ENCODE measurements around the gene SLC9A9. TPM values are rescaled to one million over a fixed set of nuclear protein-coding genes. Genes with fewer than 3 reads are reported as not detected.
A peak's percentile ranks its signal among the peaks of the same experiment; 100 is the strongest.

The SLC9A9 gene
- total and polyA plus RNA-seq, 2 donors from 2014 or later = 3.7 to 16.5 TPM

GRCh38 chr3:143232981-143233380 is 615.3 kb downstream of the SLC9A9 start:
- Histone ChIP-seq H3K27ac (ENCODE audit: low read depth in 2 of 2, low read length in 2 of 2) (no peak overlapping the region), H3K36me3 (ENCODE audit: control insufficient read depth in 2 of 3, insufficient read depth in 3 of 3, low read length in 3 of 3) (no peaks in the 10 kb centered on the region), H3K4me3 (ENCODE audit: low read length in 3 of 3) (no peak overlapping the region), H3K9ac (ENCODE audit: low read length in 3 of 3) (no peak overlapping the region), H3K27me3 (ENCODE audit: control insufficient read depth, insufficient read depth, low read length) (no peaks in the 10 kb centered on the region), H3K9me3 (ENCODE audit: control insufficient read depth in 2 of 3, insufficient read depth in 1 of 3, low read length in 3 of 3) (no peaks in the 10 kb centered on the region), H3K4me1 (ENCODE audit: control insufficient read depth in 2 of 3, insufficient read depth in 2 of 3, low read depth in 1 of 3, low read length in 3 of 3) (peaks cover 0 to 8% (median 0%) of the 10 kb centered on the region in 3 donors)
- DNase-seq (no peak), FAIRE-seq (no peak)
- TF ChIP-seq CTCF (IDR thresholded peaks at IDR 0.05; ENCODE audit: borderline replicate concordance, extremely low read depth, insufficient read depth) = no peak
- intact Hi-C loops (cut with DNase I) = no loop called here

DNA sequence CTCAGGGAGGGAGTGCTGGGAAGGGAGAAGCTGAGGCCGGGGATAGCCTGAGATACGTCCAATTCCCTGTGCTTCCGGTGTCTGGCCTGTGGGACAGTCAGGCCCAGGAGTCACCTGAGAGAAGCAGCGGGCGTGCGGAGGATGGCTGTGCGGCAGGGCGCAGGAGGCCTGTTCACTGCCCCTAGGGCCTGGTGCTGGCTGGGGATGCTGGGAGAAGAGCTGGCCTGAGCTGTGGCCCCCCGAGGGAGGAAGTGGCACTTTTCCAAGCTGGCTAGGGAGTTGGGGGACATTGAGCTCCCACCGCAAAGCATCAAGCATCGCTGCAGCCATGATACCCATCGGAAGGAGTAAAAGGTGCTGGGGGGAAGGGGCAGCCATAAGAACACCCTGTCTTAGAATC is 619.9 kb downstream of the SLC9A9 start:
- Histone ChIP-seq H3K27ac (ENCODE audit: low read depth in 2 of 2, low read length in 2 of 2) (no peak overlapping the region), H3K27me3 (ENCODE audit: control insufficient read depth, insufficient read depth, low read length) (no peaks in the 10 kb centered on the region), H3K36me3 (ENCODE audit: control insufficient read depth in 2 of 3, insufficient read depth in 3 of 3, low read length in 3 of 3) (no peaks in the 10 kb centered on the region), H3K9ac (ENCODE audit: low read length in 3 of 3) (no peak overlapping the region), H3K4me3 (ENCODE audit: low read length in 3 of 3) (no peak overlapping the region), H3K9me3 (ENCODE audit: control insufficient read depth in 2 of 3, insufficient read depth in 1 of 3, low read length in 3 of 3) (no peaks in the 10 kb centered on the region), H3K4me1 (ENCODE audit: control insufficient read depth in 2 of 3, insufficient read depth in 2 of 3, low read depth in 1 of 3, low read length in 3 of 3) (no peaks in the 10 kb centered on the region)
- DNase-seq (no peak), FAIRE-seq (no peak)
- intact Hi-C loops (cut with DNase I) = no loop called here
- TF ChIP-seq CTCF (IDR thresholded peaks at IDR 0.05; ENCODE audit: borderline replicate concordance, extremely low read depth, insufficient read depth) = no peak

- H3K4me1 ChIP-seq (ENCODE audit: control insufficient read depth in 2 of 3, insufficient read depth in 2 of 3, low read depth in 1 of 3, low read length in 3 of 3) = no peaks in the 10 kb centered on the region
- FAIRE-seq (no peak), DNase-seq (no peak)
- no peak for TF ChIP-seq CTCF (IDR thresholded peaks at IDR 0.05; ENCODE audit: borderline replicate concordance, extremely low read depth, insufficient read depth)
- H3K27ac ChIP-seq (ENCODE audit: low read depth in 2 of 2, low read length in 2 of 2) = no peak overlapping the region
- no peaks in the 10 kb centered on the region for H3K36me3 ChIP-seq (ENCODE audit: control insufficient read depth in 2 of 3, insufficient read depth in 3 of 3, low read length in 3 of 3)
- H3K4me3 ChIP-seq (ENCODE audit: low read length in 3 of 3) = no peak overlapping the region
- intact Hi-C loops (cut with DNase I) = no loop called here
- no peaks in the 10 kb centered on the region for H3K27me3 ChIP-seq (ENCODE audit: control insufficient read depth, insufficient read depth, low read length)
- H3K9ac ChIP-seq (ENCODE audit: low read length in 3 of 3) = no peak overlapping the region
- H3K9me3 ChIP-seq (ENCODE audit: control insufficient read depth in 2 of 3, insufficient read depth in 1 of 3, low read length in 3 of 3) = no peaks in the 10 kb centered on the region
Observed at GRCh38 chr3:143226678-143227291, 621.5 kb downstream of the SLC9A9 start.

GRCh38 chr3:143224716-143225115 is 623.6 kb downstream of the SLC9A9 start:
- Histone ChIP-seq H3K27me3 (ENCODE audit: control insufficient read depth, insufficient read depth, low read length) (no peaks in the 10 kb centered on the region), H3K9me3 (ENCODE audit: control insufficient read depth in 2 of 3, insufficient read depth in 1 of 3, low read length in 3 of 3) (no peaks in the 10 kb centered on the region), H3K9ac (ENCODE audit: low read length in 3 of 3) (no peak overlapping the region), H3K36me3 (ENCODE audit: control insufficient read depth in 2 of 3, insufficient read depth in 3 of 3, low read length in 3 of 3) (no peaks in the 10 kb centered on the region), H3K4me3 (ENCODE audit: low read length in 3 of 3) (no peak overlapping the region), H3K27ac (ENCODE audit: low read depth in 2 of 2, low read length in 2 of 2) (no peak overlapping the region), H3K4me1 (ENCODE audit: control insufficient read depth in 2 of 3, insufficient read depth in 2 of 3, low read depth in 1 of 3, low read length in 3 of 3) (no peaks in the 10 kb centered on the region)
- no peak for TF ChIP-seq CTCF (IDR thresholded peaks at IDR 0.05; ENCODE audit: borderline replicate concordance, extremely low read depth, insufficient read depth)
- DNase-seq (peak in 2 of 5 donors; percentile 51 to 65), FAIRE-seq (no peak)
- intact Hi-C loops (cut with DNase I) = no loop called here
